Stomach smooth muscle (tissue), 2 donors: Measurements from ENCODE around the gene WDR37.

Source experiments
- H3K27ac ChIP-seq: one replicate; pipeline ENCODE4 v1.7.0; 2013; ENCODE audit warnings: mild to moderate bottlenecking, low read length, inconsistent platforms
- H3K27me3 ChIP-seq, 2 donors: one replicate each; pipeline ENCODE4 v1.7.0; 2013; ENCODE audit warnings: low read length in 2 of 2; ENCODE audit not compliant: insufficient read depth in 2 of 2, control insufficient read depth in 1 of 2
- H3K36me3 ChIP-seq, 2 donors: one replicate each; pipeline ENCODE4 v1.7.0; 2013; ENCODE audit warnings: low read length in 2 of 2; ENCODE audit not compliant: control insufficient read depth in 2 of 2, insufficient read depth in 2 of 2
- H3K4me1 ChIP-seq: one replicate; pipeline ENCODE4 v1.7.0; 2013; ENCODE audit warnings: low read length; ENCODE audit not compliant: control insufficient read depth, insufficient read depth
- H3K4me3 ChIP-seq, 2 donors: one replicate each; pipeline ENCODE4 v1.7.0; 2013; ENCODE audit warnings: low read length in 2 of 2
- H3K9ac ChIP-seq, 2 donors: one replicate each; pipeline ENCODE4 v1.7.0; 2013; ENCODE audit warnings: low read length in 2 of 2, mild to moderate bottlenecking in 1 of 2
- H3K9me3 ChIP-seq, 2 donors: one replicate each; pipeline ENCODE4 v1.7.0; 2013; ENCODE audit warnings: low read length in 2 of 2; ENCODE audit not compliant: control insufficient read depth in 2 of 2
- donor health status: healthy.
- donor health status: Pancreatic carcinoma.

WDR37 gene

GRCh38 chr10:1137499-1138163 lies 81.4 kb downstream of the WDR37 start:
- Histone ChIP-seq H3K4me1 (no peaks in the 10 kb centered on the region), H3K4me3 (no peak overlapping the region), H3K9me3 (no peaks in the 10 kb centered on the region), H3K27me3 (no peaks in the 10 kb centered on the region), H3K27ac (no peak overlapping the region), H3K9ac (no peak overlapping the region), H3K36me3 (no peaks in the 10 kb centered on the region)

- Histone ChIP-seq H3K27me3 (no peaks in the 10 kb centered on the region), H3K4me3 (no peak overlapping the region), H3K27ac (no peak overlapping the region), H3K9ac (no peak overlapping the region), H3K9me3 (no peaks in the 10 kb centered on the region), H3K36me3 (no peaks in the 10 kb centered on the region), H3K4me1 (no peaks in the 10 kb centered on the region)
Observed at GRCh38 chr10:1138529-1138928, 82.3 kb downstream of the WDR37 start.

GRCh38 chr10:1141261-1141660 lies 85.1 kb downstream of the WDR37 start:
- peaks cover 0 to 7% of the 10 kb centered on the region in 2 donors for H3K9me3 ChIP-seq
- H3K27me3 ChIP-seq: no peaks in the 10 kb centered on the region
- no peak overlapping the region for H3K27ac ChIP-seq
- H3K4me3 ChIP-seq: no peak overlapping the region
- no peak overlapping the region for H3K9ac ChIP-seq
- no peaks in the 10 kb centered on the region for H3K36me3 ChIP-seq
- H3K4me1 ChIP-seq: no peaks in the 10 kb centered on the region

- H3K36me3 ChIP-seq: no peaks in the 10 kb centered on the region
- H3K27ac ChIP-seq: no peak overlapping the region
- H3K9me3 ChIP-seq: peaks cover 0 to 12% of the 10 kb centered on the region in 2 donors
Observed at GRCh38 chr10:1141701-1142100, 85.5 kb downstream of the WDR37 start.

GRCh38 chr10:1142596-1142995 lies 86.4 kb downstream of the WDR37 start:
- Histone ChIP-seq H3K9ac (no peak overlapping the region), H3K4me1 (no peaks in the 10 kb centered on the region), H3K4me3 (no peak overlapping the region), H3K27me3 (no peaks in the 10 kb centered on the region), H3K36me3 (no peaks in the 10 kb centered on the region), H3K9me3 (peaks cover 0 to 12% of the 10 kb centered on the region in 2 donors), H3K27ac (no peak overlapping the region)

More at GRCh38 chr10:1141701-1142100, 85.5 kb downstream of the WDR37 start:
- H3K27me3 ChIP-seq: no peaks in the 10 kb centered on the region
- no peaks in the 10 kb centered on the region for H3K4me1 ChIP-seq
- H3K4me3 ChIP-seq: no peak overlapping the region
- no peak overlapping the region for H3K9ac ChIP-seq

- Histone ChIP-seq H3K27me3 (peaks cover 5% of the 10 kb centered on the region in 2 donors), H3K4me1 (no peaks in the 10 kb centered on the region), H3K9ac (no peak overlapping the region), H3K9me3 (peaks cover 0 to 12% of the 10 kb centered on the region in 2 donors), H3K27ac (no peak overlapping the region), H3K36me3 (no peaks in the 10 kb centered on the region), H3K4me3 (no peak overlapping the region)
Observed at GRCh38 chr10:1147810-1148209, 91.6 kb downstream of the WDR37 start.

- no peak overlapping the region for H3K27ac ChIP-seq
Observed at GRCh38 chr10:1148855-1149605, 92.8 kb downstream of the WDR37 start.

GRCh38 chr10:1149793-1150637 lies 93.8 kb downstream of the WDR37 start:
- peaks cover 0 to 8% of the 10 kb centered on the region in 2 donors for H3K9me3 ChIP-seq
- H3K27me3 ChIP-seq: peaks cover 5% of the 10 kb centered on the region in 2 donors
- H3K36me3 ChIP-seq: no peaks in the 10 kb centered on the region
- H3K9ac ChIP-seq: no peak overlapping the region
- no peak overlapping the region for H3K27ac ChIP-seq
- no peaks in the 10 kb centered on the region for H3K4me1 ChIP-seq
- no peak overlapping the region for H3K4me3 ChIP-seq

More at GRCh38 chr10:1148855-1149605, 92.8 kb downstream of the WDR37 start:
- Histone ChIP-seq H3K4me3 (no peak overlapping the region), H3K9ac (no peak overlapping the region), H3K36me3 (no peaks in the 10 kb centered on the region), H3K4me1 (no peaks in the 10 kb centered on the region), H3K27me3 (peaks cover 5% of the 10 kb centered on the region in 2 donors), H3K9me3 (peaks cover 0 to 9% of the 10 kb centered on the region in 2 donors)

- no peaks in the 10 kb centered on the region for H3K4me1 ChIP-seq
- peaks cover 0 to 8% of the 10 kb centered on the region in 2 donors for H3K9me3 ChIP-seq
- no peaks in the 10 kb centered on the region for H3K36me3 ChIP-seq
- peaks cover 5% of the 10 kb centered on the region in 2 donors for H3K27me3 ChIP-seq
- H3K27ac ChIP-seq: no peak overlapping the region
- H3K4me3 ChIP-seq: no peak overlapping the region
- H3K9ac ChIP-seq: no peak overlapping the region
Observed at GRCh38 chr10:1150638-1150955, 94.4 kb downstream of the WDR37 start.

GRCh38 chr10:1151076-1152033 lies 95.2 kb downstream of the WDR37 start:
- Histone ChIP-seq H3K9ac (no peak overlapping the region), H3K27me3 (peaks cover 5% of the 10 kb centered on the region in 2 donors), H3K4me3 (no peak overlapping the region), H3K27ac (no peak overlapping the region), H3K4me1 (no peaks in the 10 kb centered on the region), H3K36me3 (no peaks in the 10 kb centered on the region), H3K9me3 (peaks cover 0 to 4% of the 10 kb centered on the region in 2 donors)
